WTC11 (cell line): ENCODE data around the gene TMEM52. TPM values are rescaled to one million over a fixed set of nuclear protein-coding genes. Genes with fewer than 3 reads are reported as not detected.
A peak's percentile ranks its signal among the peaks of the same experiment; 100 is the strongest.

ENCODE experiments used
- ATAC-seq: fragments of 200-7000 bp; cut with Tn5 transposase; 2 replicates; pipeline ENCODE4 v1.10.0; 2021; ENCODE audit warnings: mild to moderate bottlenecking, moderate library complexity
- CTCF ChIA-PET: fragments of 300-600 bp; sonication (Branson Sonifier 250); formaldehyde crosslinking; loops from one replicate; lab custom pipeline; 2021; ENCODE audit warnings: antibody characterized with exemption; lab: Charles Lee
- POLR2A ChIA-PET: fragments of 350-600 bp; sonication (Branson Sonifier 250); formaldehyde crosslinking; loops from one replicate; lab custom pipeline; 2021; ENCODE audit warnings: antibody characterized with exemption; lab: Charles Lee
- DNase-seq: peaks from one replicate; pipeline ENCODE4 v3.0.0; 2021; ENCODE audit warnings: low spot score
- H3K27ac Mint-ChIP-seq: 2 replicates; pipeline ENCODE4 v1.8.0; 2021; ENCODE audit warnings: mixed read lengths
- H3K27me3 Mint-ChIP-seq: 2 replicates; pipeline ENCODE4 v1.8.0; 2021; ENCODE audit warnings: low read depth, mild to moderate bottlenecking, moderate library complexity, mixed read lengths
- H3K36me3 Mint-ChIP-seq: 2 replicates; pipeline ENCODE4 v1.8.0; 2021; ENCODE audit warnings: mixed read lengths
- H3K4me1 Mint-ChIP-seq: 2 replicates; pipeline ENCODE4 v1.8.0; 2022; ENCODE audit warnings: mixed read lengths
- H3K4me3 Mint-ChIP-seq: 2 replicates; pipeline ENCODE4 v1.8.0; 2021; ENCODE audit warnings: mild to moderate bottlenecking, moderate library complexity, mixed read lengths
- H3K9me3 Mint-ChIP-seq: 2 replicates; pipeline ENCODE4 v1.8.0; 2021; ENCODE audit warnings: mixed read lengths
- FOXK1 ChIP-seq: sonication (generic); formaldehyde crosslinking; IDR thresholded peaks from 2 replicates; pipeline ENCODE4 v1.8.0; 2022; ENCODE audit warnings: mild to moderate bottlenecking, moderate library complexity, missing genetic modification reagents
- JUN ChIP-seq: sonication (generic); formaldehyde crosslinking; IDR thresholded peaks from 2 replicates; pipeline ENCODE4 v1.8.0; 2023; ENCODE audit warnings: mild to moderate bottlenecking, missing genetic modification reagents
- NFE2L1 ChIP-seq: sonication (generic); formaldehyde crosslinking; IDR thresholded peaks from 2 replicates; pipeline ENCODE4 v1.8.1; 2023; ENCODE audit warnings: missing genetic modification reagents
- SMAD4 ChIP-seq: sonication (generic); formaldehyde crosslinking; IDR thresholded peaks from 2 replicates; pipeline ENCODE4 v1.8.0; 2022; ENCODE audit warnings: mild to moderate bottlenecking, missing genetic modification reagents
- ZNF219 ChIP-seq: sonication (generic); formaldehyde crosslinking; IDR thresholded peaks from 2 replicates; pipeline ENCODE4 v1.8.0; 2023; ENCODE audit warnings: missing genetic modification reagents, mild to moderate bottlenecking, borderline replicate concordance
- total RNA-seq: library from RNA; stranded (reverse); gene quantifications from 3 replicates; pipeline ENCODE4 v1.2.3, GENCODE V29; 2021
- TF ChIP-seq, protein P1 (sequence below): sonication (generic); formaldehyde crosslinking; IDR thresholded peaks from 2 replicates; pipeline ENCODE4 v1.8.0; 2023; ENCODE audit warnings: mild to moderate bottlenecking, missing genetic modification reagents
- TF ChIP-seq, protein P2 (sequence below): sonication (generic); formaldehyde crosslinking; IDR thresholded peaks from 2 replicates; pipeline ENCODE4 v1.8.0; 2022; ENCODE audit warnings: missing genetic modification reagents
- TF ChIP-seq, protein P3 (sequence below): sonication (generic); formaldehyde crosslinking; IDR thresholded peaks from 2 replicates; pipeline ENCODE4 v1.8.0; 2023; ENCODE audit warnings: missing genetic modification reagents, mild to moderate bottlenecking, borderline replicate concordance
- TF ChIP-seq, protein P4 (sequence below): fragments of 250-450 bp; sonication (Bioruptor Pico); IDR thresholded peaks from 2 replicates; pipeline ENCODE4 v1.9.0; 2021; ENCODE audit warnings: mild to moderate bottlenecking, borderline replicate concordance
- TF ChIP-seq, protein P5 (sequence below): sonication (generic); formaldehyde crosslinking; IDR thresholded peaks from 2 replicates; pipeline ENCODE4 v1.8.1; 2022; ENCODE audit warnings: mild to moderate bottlenecking, missing genetic modification reagents, moderate library complexity, borderline replicate concordance

Gene TMEM52
- total RNA-seq, 1 experiment from 2014 or later, result 21.9 TPM

DNA sequence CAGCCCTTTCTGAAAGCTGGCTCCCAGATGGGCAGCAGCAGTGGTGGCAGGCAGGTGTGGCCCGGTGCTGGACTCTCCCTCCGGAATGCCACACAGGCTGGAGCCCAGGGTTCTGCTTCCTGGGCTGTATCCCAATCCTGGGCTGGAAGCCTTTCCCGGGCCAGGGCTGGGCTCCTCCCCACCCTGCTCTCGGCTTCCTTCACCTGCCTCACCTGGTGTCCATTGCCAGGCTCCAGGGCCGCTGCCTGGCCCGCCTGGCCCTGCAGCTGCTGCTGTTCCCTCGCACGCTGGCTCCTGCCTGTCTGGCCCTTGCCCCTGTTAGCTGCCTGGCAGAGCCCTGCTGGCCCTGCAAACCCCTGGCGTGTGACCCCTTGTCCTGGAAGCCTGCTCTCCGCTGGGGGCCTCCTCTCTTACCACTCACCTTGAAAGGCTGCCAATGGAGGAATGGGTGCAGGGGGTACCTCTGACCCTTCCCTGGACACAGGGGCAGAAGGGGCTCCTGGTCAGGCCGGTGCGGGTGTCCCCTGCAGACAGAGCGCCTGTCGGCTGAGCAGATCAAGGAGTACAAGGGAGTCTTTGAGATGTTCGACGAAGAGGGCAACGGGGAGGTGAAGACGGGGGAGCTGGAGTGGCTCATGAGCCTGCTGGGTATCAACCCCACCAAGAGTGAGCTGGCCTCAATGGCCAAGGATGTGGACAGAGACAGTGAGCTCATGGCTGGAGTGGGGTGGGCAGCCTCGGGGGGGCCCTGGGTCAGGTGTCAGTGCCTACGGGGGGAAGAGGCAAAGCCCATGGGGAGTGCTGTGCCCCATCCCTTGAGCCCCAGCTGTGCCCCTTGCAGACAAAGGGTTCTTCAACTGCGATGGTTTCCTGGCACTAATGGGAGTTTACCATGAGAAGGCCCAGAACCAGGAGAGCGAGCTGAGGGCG lies 2.9 kb downstream of the TMEM52 start:
- H3K27ac Mint-ChIP-seq, result no peak overlapping the region; the same call in 1 of the 2 replicates
- H3K4me1 Mint-ChIP-seq, result peaks cover 10% of the 10 kb centered on the region; the same call in 1 of the 2 replicates
- H3K27me3 Mint-ChIP-seq, result no peaks in the 10 kb centered on the region; the same call in 1 of the 2 replicates
- ChIA-PET CTCF (interaction anchor here (1.4 to 5.7 kb wide), 4 partner anchors 7 to 129 kb away, joined by 5 to 46 read pairs (median 10); no protein-coding TSS in a partner anchor), POLR2A (no interaction called here)
- no peak for DNase-seq
- no peak overlapping the region for H3K4me3 Mint-ChIP-seq
- ATAC-seq, result no peak
- no peaks in the 10 kb centered on the region for H3K9me3 Mint-ChIP-seq
- TF ChIP-seq, protein P1, sequence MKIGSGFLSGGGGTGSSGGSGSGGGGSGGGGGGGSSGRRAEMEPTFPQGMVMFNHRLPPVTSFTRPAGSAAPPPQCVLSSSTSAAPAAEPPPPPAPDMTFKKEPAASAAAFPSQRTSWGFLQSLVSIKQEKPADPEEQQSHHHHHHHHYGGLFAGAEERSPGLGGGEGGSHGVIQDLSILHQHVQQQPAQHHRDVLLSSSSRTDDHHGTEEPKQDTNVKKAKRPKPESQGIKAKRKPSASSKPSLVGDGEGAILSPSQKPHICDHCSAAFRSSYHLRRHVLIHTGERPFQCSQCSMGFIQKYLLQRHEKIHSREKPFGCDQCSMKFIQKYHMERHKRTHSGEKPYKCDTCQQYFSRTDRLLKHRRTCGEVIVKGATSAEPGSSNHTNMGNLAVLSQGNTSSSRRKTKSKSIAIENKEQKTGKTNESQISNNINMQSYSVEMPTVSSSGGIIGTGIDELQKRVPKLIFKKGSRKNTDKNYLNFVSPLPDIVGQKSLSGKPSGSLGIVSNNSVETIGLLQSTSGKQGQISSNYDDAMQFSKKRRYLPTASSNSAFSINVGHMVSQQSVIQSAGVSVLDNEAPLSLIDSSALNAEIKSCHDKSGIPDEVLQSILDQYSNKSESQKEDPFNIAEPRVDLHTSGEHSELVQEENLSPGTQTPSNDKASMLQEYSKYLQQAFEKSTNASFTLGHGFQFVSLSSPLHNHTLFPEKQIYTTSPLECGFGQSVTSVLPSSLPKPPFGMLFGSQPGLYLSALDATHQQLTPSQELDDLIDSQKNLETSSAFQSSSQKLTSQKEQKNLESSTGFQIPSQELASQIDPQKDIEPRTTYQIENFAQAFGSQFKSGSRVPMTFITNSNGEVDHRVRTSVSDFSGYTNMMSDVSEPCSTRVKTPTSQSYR, result no peak
- TF ChIP-seq, protein P2, sequence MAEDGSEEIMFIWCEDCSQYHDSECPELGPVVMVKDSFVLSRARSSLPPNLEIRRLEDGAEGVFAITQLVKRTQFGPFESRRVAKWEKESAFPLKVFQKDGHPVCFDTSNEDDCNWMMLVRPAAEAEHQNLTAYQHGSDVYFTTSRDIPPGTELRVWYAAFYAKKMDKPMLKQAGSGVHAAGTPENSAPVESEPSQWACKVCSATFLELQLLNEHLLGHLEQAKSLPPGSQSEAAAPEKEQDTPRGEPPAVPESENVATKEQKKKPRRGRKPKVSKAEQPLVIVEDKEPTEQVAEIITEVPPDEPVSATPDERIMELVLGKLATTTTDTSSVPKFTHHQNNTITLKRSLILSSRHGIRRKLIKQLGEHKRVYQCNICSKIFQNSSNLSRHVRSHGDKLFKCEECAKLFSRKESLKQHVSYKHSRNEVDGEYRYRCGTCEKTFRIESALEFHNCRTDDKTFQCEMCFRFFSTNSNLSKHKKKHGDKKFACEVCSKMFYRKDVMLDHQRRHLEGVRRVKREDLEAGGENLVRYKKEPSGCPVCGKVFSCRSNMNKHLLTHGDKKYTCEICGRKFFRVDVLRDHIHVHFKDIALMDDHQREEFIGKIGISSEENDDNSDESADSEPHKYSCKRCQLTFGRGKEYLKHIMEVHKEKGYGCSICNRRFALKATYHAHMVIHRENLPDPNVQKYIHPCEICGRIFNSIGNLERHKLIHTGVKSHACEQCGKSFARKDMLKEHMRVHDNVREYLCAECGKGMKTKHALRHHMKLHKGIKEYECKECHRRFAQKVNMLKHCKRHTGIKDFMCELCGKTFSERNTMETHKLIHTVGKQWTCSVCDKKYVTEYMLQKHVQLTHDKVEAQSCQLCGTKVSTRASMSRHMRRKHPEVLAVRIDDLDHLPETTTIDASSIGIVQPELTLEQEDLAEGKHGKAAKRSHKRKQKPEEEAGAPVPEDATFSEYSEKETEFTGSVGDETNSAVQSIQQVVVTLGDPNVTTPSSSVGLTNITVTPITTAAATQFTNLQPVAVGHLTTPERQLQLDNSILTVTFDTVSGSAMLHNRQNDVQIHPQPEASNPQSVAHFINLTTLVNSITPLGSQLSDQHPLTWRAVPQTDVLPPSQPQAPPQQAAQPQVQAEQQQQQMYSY (CRISPR knock-in tag), result peak; percentile 36; the same call in 1 of the 2 replicates
- H3K36me3 Mint-ChIP-seq, result no peaks in the 10 kb centered on the region

DNA sequence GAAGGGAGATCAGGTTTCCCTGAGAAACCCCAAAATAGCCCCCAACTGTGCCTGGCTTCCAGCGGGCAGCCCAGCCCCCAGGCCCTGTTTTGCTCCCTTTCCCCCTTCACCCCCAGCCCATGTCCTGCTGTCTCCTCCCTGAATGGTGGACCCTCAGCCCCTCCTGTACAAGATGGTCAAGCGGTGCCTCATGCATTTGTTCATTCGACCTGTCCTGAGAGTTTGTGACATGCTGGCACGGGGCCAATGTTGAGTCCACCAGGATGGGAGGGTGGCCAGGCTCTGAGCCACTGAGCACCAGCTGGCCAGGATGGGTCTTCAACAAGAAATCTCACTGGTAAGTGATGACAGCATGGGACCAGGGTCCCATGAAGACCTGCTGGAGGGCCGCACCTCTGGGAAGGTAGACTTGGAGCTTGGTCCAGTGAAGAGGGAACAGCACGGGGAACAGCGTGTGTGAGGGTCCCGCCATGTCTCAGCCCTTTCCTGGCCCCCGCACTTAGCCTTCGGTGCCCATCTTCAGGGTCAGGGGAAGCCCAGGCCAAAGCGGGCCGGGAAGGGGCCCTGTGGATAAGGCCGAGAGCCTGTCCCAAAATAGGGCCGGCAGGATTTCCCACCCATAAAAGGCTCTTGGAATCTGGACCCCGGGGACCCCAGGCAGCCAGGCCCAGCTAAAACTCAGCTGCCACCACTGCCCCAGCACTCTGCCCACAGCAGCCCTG lies 3.9 kb downstream of the TMEM52 start, which contains the start of gene CALML6:
CALML6 (plus strand) TSS at position 290 of the 722 bp plus-strand sequence; CDS start at position 311, 21 bp downstream.
- no peak for TF ChIP-seq SMAD4 (CRISPR knock-in tag)
- TF ChIP-seq, protein P1, result no peak
- TF ChIP-seq NFE2L1 (CRISPR knock-in tag), result no peak
- TF ChIP-seq ZNF219 (CRISPR knock-in tag), result no peak
- TF ChIP-seq, protein P3, sequence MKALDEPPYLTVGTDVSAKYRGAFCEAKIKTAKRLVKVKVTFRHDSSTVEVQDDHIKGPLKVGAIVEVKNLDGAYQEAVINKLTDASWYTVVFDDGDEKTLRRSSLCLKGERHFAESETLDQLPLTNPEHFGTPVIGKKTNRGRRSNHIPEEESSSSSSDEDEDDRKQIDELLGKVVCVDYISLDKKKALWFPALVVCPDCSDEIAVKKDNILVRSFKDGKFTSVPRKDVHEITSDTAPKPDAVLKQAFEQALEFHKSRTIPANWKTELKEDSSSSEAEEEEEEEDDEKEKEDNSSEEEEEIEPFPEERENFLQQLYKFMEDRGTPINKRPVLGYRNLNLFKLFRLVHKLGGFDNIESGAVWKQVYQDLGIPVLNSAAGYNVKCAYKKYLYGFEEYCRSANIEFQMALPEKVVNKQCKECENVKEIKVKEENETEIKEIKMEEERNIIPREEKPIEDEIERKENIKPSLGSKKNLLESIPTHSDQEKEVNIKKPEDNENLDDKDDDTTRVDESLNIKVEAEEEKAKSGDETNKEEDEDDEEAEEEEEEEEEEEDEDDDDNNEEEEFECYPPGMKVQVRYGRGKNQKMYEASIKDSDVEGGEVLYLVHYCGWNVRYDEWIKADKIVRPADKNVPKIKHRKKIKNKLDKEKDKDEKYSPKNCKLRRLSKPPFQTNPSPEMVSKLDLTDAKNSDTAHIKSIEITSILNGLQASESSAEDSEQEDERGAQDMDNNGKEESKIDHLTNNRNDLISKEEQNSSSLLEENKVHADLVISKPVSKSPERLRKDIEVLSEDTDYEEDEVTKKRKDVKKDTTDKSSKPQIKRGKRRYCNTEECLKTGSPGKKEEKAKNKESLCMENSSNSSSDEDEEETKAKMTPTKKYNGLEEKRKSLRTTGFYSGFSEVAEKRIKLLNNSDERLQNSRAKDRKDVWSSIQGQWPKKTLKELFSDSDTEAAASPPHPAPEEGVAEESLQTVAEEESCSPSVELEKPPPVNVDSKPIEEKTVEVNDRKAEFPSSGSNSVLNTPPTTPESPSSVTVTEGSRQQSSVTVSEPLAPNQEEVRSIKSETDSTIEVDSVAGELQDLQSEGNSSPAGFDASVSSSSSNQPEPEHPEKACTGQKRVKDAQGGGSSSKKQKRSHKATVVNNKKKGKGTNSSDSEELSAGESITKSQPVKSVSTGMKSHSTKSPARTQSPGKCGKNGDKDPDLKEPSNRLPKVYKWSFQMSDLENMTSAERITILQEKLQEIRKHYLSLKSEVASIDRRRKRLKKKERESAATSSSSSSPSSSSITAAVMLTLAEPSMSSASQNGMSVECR, result no peak
- TF ChIP-seq JUN, result no peak
- TF ChIP-seq FOXK1 (CRISPR knock-in tag), result no peak
- TF ChIP-seq, protein P4, sequence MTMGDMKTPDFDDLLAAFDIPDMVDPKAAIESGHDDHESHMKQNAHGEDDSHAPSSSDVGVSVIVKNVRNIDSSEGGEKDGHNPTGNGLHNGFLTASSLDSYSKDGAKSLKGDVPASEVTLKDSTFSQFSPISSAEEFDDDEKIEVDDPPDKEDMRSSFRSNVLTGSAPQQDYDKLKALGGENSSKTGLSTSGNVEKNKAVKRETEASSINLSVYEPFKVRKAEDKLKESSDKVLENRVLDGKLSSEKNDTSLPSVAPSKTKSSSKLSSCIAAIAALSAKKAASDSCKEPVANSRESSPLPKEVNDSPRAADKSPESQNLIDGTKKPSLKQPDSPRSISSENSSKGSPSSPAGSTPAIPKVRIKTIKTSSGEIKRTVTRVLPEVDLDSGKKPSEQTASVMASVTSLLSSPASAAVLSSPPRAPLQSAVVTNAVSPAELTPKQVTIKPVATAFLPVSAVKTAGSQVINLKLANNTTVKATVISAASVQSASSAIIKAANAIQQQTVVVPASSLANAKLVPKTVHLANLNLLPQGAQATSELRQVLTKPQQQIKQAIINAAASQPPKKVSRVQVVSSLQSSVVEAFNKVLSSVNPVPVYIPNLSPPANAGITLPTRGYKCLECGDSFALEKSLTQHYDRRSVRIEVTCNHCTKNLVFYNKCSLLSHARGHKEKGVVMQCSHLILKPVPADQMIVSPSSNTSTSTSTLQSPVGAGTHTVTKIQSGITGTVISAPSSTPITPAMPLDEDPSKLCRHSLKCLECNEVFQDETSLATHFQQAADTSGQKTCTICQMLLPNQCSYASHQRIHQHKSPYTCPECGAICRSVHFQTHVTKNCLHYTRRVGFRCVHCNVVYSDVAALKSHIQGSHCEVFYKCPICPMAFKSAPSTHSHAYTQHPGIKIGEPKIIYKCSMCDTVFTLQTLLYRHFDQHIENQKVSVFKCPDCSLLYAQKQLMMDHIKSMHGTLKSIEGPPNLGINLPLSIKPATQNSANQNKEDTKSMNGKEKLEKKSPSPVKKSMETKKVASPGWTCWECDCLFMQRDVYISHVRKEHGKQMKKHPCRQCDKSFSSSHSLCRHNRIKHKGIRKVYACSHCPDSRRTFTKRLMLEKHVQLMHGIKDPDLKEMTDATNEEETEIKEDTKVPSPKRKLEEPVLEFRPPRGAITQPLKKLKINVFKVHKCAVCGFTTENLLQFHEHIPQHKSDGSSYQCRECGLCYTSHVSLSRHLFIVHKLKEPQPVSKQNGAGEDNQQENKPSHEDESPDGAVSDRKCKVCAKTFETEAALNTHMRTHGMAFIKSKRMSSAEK (CRISPR knock-in tag), result no peak
- TF ChIP-seq, protein P5, sequence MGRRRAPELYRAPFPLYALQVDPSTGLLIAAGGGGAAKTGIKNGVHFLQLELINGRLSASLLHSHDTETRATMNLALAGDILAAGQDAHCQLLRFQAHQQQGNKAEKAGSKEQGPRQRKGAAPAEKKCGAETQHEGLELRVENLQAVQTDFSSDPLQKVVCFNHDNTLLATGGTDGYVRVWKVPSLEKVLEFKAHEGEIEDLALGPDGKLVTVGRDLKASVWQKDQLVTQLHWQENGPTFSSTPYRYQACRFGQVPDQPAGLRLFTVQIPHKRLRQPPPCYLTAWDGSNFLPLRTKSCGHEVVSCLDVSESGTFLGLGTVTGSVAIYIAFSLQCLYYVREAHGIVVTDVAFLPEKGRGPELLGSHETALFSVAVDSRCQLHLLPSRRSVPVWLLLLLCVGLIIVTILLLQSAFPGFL, result no peak
- DNase-seq (no peak), ATAC-seq (no peak)
- no peaks in the 10 kb centered on the region for H3K36me3 Mint-ChIP-seq
- H3K4me1 Mint-ChIP-seq, result peaks cover 14% of the 10 kb centered on the region
- H3K9me3 Mint-ChIP-seq, result no peaks in the 10 kb centered on the region
- no peaks in the 10 kb centered on the region; the same call in 1 of the 2 replicates for H3K27me3 Mint-ChIP-seq
- ChIA-PET CTCF (interaction anchor here (0.5 to 5.7 kb wide), 3 partner anchors 29 to 231 kb away, joined by 3 to 46 read pairs (median 3); no protein-coding TSS in a partner anchor), POLR2A (no interaction called here)
- H3K27ac Mint-ChIP-seq, result peak within 1 kb of the TSS; percentile 41; the same call in 1 of the 2 replicates
- no peak within 1 kb of the TSS for H3K4me3 Mint-ChIP-seq
